Measurements from ENCODE around the gene GAPDH. TPM values are rescaled to one million over a fixed set of nuclear protein-coding genes. Genes with fewer than 3 reads are reported as not detected.
A peak's percentile ranks its signal among the peaks of the same experiment; 100 is the strongest.

The GAPDH gene
- total RNA-seq, 4 donors from 2014 or later: 962 to 1,122 (median 1,020) TPM

Small RNA genes within 50 kb of the gene (small RNA-seq; reads per million reads assigned to genes)
- gene SCARNA11: 334 reads per million, percentile 96 among the genes with 10 or more reads in this experiment

Other genes starting within 250 kb of the GAPDH start
- 1 to 10 TPM in 2 of 4 donors, under 1 TPM in 1, not detected in 1; 0.29 to 1.9 (median 1.7) TPM for gene PLEKHG6, start 223.8 kb upstream of the GAPDH start, total RNA-seq
- 100 to 1,000 TPM in 3 of 4 donors, 10 to 100 TPM in 1; 71.8 to 297 (median 174) TPM for gene TNFRSF1A, start 192.4 kb upstream of the GAPDH start, total RNA-seq
- gene SCNN1A, start 159.0 kb upstream of the GAPDH start, total RNA-seq: 10 to 100 TPM in 2 of 4 donors, 1 to 10 TPM in 2; 1.3 to 38.3 (median 7.3) TPM
- gene LTBR, start 150.4 kb upstream of the GAPDH start, total RNA-seq: 100 to 1,000 TPM in 1 of 4 donors, 10 to 100 TPM in 3; 28.1 to 116 (median 83.5) TPM
- gene CD27, start 89.6 kb upstream of the GAPDH start, total RNA-seq: 1 to 10 TPM in 1 of 4 donors, under 1 TPM in 1, not detected in 2; 0.35 to 1.4 TPM
- gene TAPBPL, start 82.5 kb upstream of the GAPDH start, total RNA-seq: 10 to 100 TPM in 3 of 4 donors, 1 to 10 TPM in 1; 10.0 to 25.7 (median 17.1) TPM
- 10 to 100 TPM in 1 of 4 donors, 1 to 10 TPM in 3; 1.0 to 17.7 (median 6.8) TPM for gene VAMP1, start 63.8 kb upstream of the GAPDH start, total RNA-seq
- 10 to 100 TPM; 14.1 to 83.7 (median 36.4) TPM for gene MRPL51, start 41.3 kb upstream of the GAPDH start, total RNA-seq
- 100 to 1,000 TPM in 1 of 4 donors, 10 to 100 TPM in 2, 1 to 10 TPM in 1; 2.8 to 145 (median 19.3) TPM for gene NCAPD2, start 40.4 kb upstream of the GAPDH start, total RNA-seq
- 10 to 100 TPM; 17.1 to 50.6 (median 32.8) TPM for gene IFFO1, start 21.5 kb downstream of the GAPDH start, total RNA-seq
- gene NOP2, start 33.8 kb downstream of the GAPDH start, total RNA-seq: 10 to 100 TPM in 2 of 4 donors, 1 to 10 TPM in 2; 4.1 to 47.6 (median 10.1) TPM
- 100 to 1,000 TPM in 3 of 4 donors, 10 to 100 TPM in 1; 99.4 to 323 (median 247) TPM for gene CHD4, start 72.9 kb downstream of the GAPDH start, total RNA-seq
- 1 to 10 TPM in 1 of 4 donors, under 1 TPM in 1, not detected in 2; 0.61 to 1.3 TPM for gene LPAR5, start 101.4 kb downstream of the GAPDH start, total RNA-seq
- 1 to 10 TPM in 2 of 4 donors, under 1 TPM in 1, not detected in 1; 0.35 to 1.6 (median 1.5) TPM for gene ACRBP, start 112.9 kb downstream of the GAPDH start, total RNA-seq
- 100 to 1,000 TPM in 1 of 4 donors, 10 to 100 TPM in 3; 25.2 to 180 (median 62.0) TPM for gene ING4, start 128.6 kb downstream of the GAPDH start, total RNA-seq
- 10 to 100 TPM; 13.6 to 71.3 (median 33.1) TPM for gene ZNF384, start 154.9 kb downstream of the GAPDH start, total RNA-seq
- 10 to 100 TPM in 1 of 4 donors, 1 to 10 TPM in 1, under 1 TPM in 1, not detected in 1; 0.55 to 11.5 (median 1.5) TPM for gene PIANP, start 166.3 kb downstream of the GAPDH start, total RNA-seq
- gene COPS7A, start 189.5 kb downstream of the GAPDH start, total RNA-seq: 10 to 100 TPM; 35.6 to 50.3 (median 37.7) TPM
- 100 to 1,000 TPM; 124 to 408 (median 147) TPM for gene MLF2, start 218.6 kb downstream of the GAPDH start, total RNA-seq
- 100 to 1,000 TPM; 105 to 853 (median 140) TPM for gene PTMS, start 231.8 kb downstream of the GAPDH start, total RNA-seq
- 10 to 100 TPM in 1 of 4 donors, 1 to 10 TPM in 2, under 1 TPM in 1; 0.41 to 14.6 (median 4.0) TPM for gene LAG3, start 238.0 kb downstream of the GAPDH start, total RNA-seq

All from uterus (tissue), 4 donors.